GM23248 (cell line): ENCODE measurements around the gene APLP2. TPM values are rescaled to one million over a fixed set of nuclear protein-coding genes. Genes with fewer than 3 reads are reported as not detected.

Experiments used
- DNase-seq: peaks from one replicate; pipeline ENCODE4 v3.0.0-alpha.2; 2015
- H2AFZ ChIP-seq: fragments of 200-600 bp; sonication (generic); 2 replicates; pipeline ENCODE4 v1.6.1; 2016; ENCODE audit warnings: antibody characterized with exemption
- H3F3A ChIP-seq: fragments of 200-600 bp; sonication (generic); 2 replicates; pipeline ENCODE4 v1.6.1; 2016; ENCODE audit warnings: mild to moderate bottlenecking, antibody characterized with exemption, mixed run types; ENCODE audit not compliant: insufficient read depth
- H3K27ac ChIP-seq: fragments of 200-600 bp; sonication (generic); 2 replicates; pipeline ENCODE4 v1.5.1; 2016; ENCODE audit warnings: mild to moderate bottlenecking
- H3K27me3 ChIP-seq: fragments of 200-600 bp; sonication (generic); replicated peaks from 2 replicates; pipeline ENCODE4 v1.6.1; 2016; ENCODE audit warnings: mild to moderate bottlenecking; ENCODE audit not compliant: insufficient read depth
- H3K36me3 ChIP-seq: fragments of 200-600 bp; sonication (generic); 2 replicates; pipeline ENCODE4 v1.6.1; 2016; ENCODE audit warnings: low read depth, mild to moderate bottlenecking
- H3K4me1 ChIP-seq: fragments of 200-600 bp; sonication (generic); 2 replicates; pipeline ENCODE4 v1.6.1; 2016; ENCODE audit warnings: mild to moderate bottlenecking; ENCODE audit not compliant: insufficient read depth
- H3K4me2 ChIP-seq: fragments of 200-600 bp; sonication (generic); one replicate; pipeline ENCODE4 v1.6.1; 2016; ENCODE audit warnings: mild to moderate bottlenecking; ENCODE audit not compliant: unreplicated experiment
- H3K4me3 ChIP-seq: fragments of 200-600 bp; sonication (generic); 2 replicates; pipeline ENCODE4 v1.5.1; 2016; ENCODE audit warnings: mild to moderate bottlenecking
- H3K79me2 ChIP-seq: fragments of 200-600 bp; sonication (generic); 2 replicates; pipeline ENCODE4 v1.6.1; 2016; ENCODE audit warnings: mild to moderate bottlenecking; ENCODE audit not compliant: insufficient read depth
- H3K9ac ChIP-seq: fragments of 200-600 bp; sonication (generic); 2 replicates; pipeline ENCODE4 v1.6.1; 2016; ENCODE audit warnings: mild to moderate bottlenecking
- H3K9me2 ChIP-seq: fragments of 200-600 bp; sonication (generic); 2 replicates; pipeline ENCODE4 v1.6.1; 2016; ENCODE audit warnings: mixed run types, mild to moderate bottlenecking, moderate library complexity; ENCODE audit not compliant: insufficient read depth
- H3K9me3 ChIP-seq: fragments of 200-600 bp; sonication (generic); one replicate; pipeline ENCODE4 v1.6.1; 2017; ENCODE audit warnings: low read depth
- H4K20me1 ChIP-seq: fragments of 200-600 bp; sonication (generic); 2 replicates; pipeline ENCODE4 v1.6.0; 2016; ENCODE audit not compliant: insufficient read depth
- EZH2 ChIP-seq: fragments of 200-600 bp; sonication (generic); IDR thresholded peaks from 2 replicates; pipeline ENCODE4 v1.6.1; 2018; ENCODE audit warnings: antibody characterized with exemption, mild to moderate bottlenecking; ENCODE audit not compliant: insufficient read depth, poor library complexity, severe bottlenecking
- EZH2phosphoT487 ChIP-seq: fragments of 200-600 bp; sonication (generic); IDR thresholded peaks from 2 replicates; pipeline ENCODE4 v1.6.1; 2018; ENCODE audit warnings: antibody characterized with exemption, moderate library complexity, mild to moderate bottlenecking, low read depth; ENCODE audit not compliant: insufficient read depth
- WGBS, 2 experiments: methylation state at CpG; one replicate each; pipeline ENCODE4 v1.1.6; 2015 to 2017; ENCODE audit warnings: low lambda C conversion rate in 2 of 2, low coverage in 1 of 2; ENCODE audit errors: missing lambda C conversion rate in 2 of 2; 5-methylcytosine and 5-hydroxymethylcytosine counted together
- in situ Hi-C: fragments of 300-500 bp; cut with MboI; formaldehyde crosslinking; loops from 2 replicates; pipeline ENCODE4 v1.15.0; 2020
- polyA plus RNA-seq: library from polyadenylated mRNA; unstranded; fragments of >200 nt; fragmentation: Nextera tagmentation; extraction: Ambion mirVana; gene quantifications from 2 replicates; pipeline ENCODE4 v1.2.1, GENCODE V29; 2016
- total RNA-seq: library from RNA; depleted of rRNA; stranded (reverse); fragments of >200 nt; shearing (Covaris generic); gene quantifications from 2 replicates; pipeline ENCODE4 v1.2.3, GENCODE V29; 2014

Gene APLP2
- total and polyA plus RNA-seq, 2 experiments from 2014 or later, result 377 to 390 TPM

DNA sequence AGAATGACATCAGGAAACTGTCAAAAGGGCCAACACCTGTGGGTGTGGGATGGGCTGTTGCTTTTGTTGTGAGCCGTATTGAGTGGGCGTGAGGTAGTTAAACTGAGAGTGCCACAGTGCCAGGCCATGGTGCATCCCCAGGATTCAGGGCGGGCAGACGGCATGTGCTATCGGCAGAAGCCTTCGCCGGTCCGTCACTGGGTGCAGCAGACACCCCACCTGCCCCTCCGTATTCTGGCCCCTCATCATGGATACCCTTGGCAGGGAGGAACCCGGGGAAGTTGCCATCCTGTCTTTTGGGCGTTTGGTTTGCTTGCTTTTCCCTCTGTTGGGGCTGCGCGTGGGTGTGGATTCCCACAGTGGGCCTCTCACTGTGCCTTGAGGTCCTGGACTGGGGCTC is 117.4 kb downstream of the APLP2 start:
- Histone ChIP-seq H3K27ac (no peak overlapping the region), H3K36me3 (no peaks in the 10 kb centered on the region), H3K9me3 (no peaks in the 10 kb centered on the region), H3K9me2 (no peaks in the 10 kb centered on the region), H3K79me2 (no peaks in the 10 kb centered on the region), H2AFZ (no peak overlapping the region), H3K4me2 (no peak overlapping the region), H4K20me1 (no peaks in the 10 kb centered on the region), H3K9ac (no peak overlapping the region), H3K27me3 (peaks cover 9% of the 10 kb centered on the region), H3K4me1 (peaks cover 4% of the 10 kb centered on the region; the same call in 1 of the 2 replicates), H3K4me3 (no peak overlapping the region), H3F3A (no peaks in the 10 kb centered on the region; the same call in 1 of the 2 replicates)
- TF ChIP-seq EZH2phosphoT487, result no peak
- TF ChIP-seq EZH2, result no peak
- in situ Hi-C loops, result no loop called here
- no peak for DNase-seq
- WGBS, 2 experiments, result 92 to 93% methylated on average over 12 to 13 of the region's 13 CpGs

DNA sequence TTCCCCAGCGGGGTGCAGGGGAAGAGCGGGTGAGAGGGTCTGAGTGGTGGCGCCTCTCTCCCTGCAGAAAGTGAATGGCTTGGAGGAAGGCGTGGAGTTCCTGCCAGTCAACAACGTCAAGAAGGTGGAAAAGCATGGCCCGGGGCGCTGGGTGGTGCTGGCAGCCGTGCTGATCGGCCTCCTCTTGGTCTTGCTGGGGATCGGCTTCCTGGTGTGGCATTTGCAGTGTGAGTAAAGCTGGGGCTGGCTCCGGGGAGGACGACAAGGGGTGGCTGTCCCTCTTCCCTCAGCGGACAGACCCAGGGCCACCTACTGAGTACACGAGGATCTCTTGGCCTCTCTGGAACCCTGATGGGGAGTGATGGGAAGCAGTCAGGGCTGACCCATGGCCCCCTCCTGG is 118.4 kb downstream of the APLP2 start:
- H3K4me3 ChIP-seq, result no peak overlapping the region
- H3K9me3 ChIP-seq, result no peaks in the 10 kb centered on the region
- H2AFZ ChIP-seq, result no peak overlapping the region
- H3K27me3 ChIP-seq, result peaks cover 9% of the 10 kb centered on the region
- H3F3A ChIP-seq, result no peaks in the 10 kb centered on the region
- in situ Hi-C loops, result no loop called here
- H3K9me2 ChIP-seq, result no peaks in the 10 kb centered on the region
- WGBS, 2 experiments, result 86 to 89% methylated on average over 14 of the region's 14 CpGs
- H3K27ac ChIP-seq, result no peak overlapping the region
- TF ChIP-seq EZH2phosphoT487, result no peak
- no peak overlapping the region for H3K4me2 ChIP-seq
- DNase-seq, result no peak
- no peaks in the 10 kb centered on the region for H3K79me2 ChIP-seq
- H3K4me1 ChIP-seq, result no peaks in the 10 kb centered on the region
- H3K36me3 ChIP-seq, result no peaks in the 10 kb centered on the region
- no peak overlapping the region for H3K9ac ChIP-seq
- H4K20me1 ChIP-seq, result no peaks in the 10 kb centered on the region

DNA sequence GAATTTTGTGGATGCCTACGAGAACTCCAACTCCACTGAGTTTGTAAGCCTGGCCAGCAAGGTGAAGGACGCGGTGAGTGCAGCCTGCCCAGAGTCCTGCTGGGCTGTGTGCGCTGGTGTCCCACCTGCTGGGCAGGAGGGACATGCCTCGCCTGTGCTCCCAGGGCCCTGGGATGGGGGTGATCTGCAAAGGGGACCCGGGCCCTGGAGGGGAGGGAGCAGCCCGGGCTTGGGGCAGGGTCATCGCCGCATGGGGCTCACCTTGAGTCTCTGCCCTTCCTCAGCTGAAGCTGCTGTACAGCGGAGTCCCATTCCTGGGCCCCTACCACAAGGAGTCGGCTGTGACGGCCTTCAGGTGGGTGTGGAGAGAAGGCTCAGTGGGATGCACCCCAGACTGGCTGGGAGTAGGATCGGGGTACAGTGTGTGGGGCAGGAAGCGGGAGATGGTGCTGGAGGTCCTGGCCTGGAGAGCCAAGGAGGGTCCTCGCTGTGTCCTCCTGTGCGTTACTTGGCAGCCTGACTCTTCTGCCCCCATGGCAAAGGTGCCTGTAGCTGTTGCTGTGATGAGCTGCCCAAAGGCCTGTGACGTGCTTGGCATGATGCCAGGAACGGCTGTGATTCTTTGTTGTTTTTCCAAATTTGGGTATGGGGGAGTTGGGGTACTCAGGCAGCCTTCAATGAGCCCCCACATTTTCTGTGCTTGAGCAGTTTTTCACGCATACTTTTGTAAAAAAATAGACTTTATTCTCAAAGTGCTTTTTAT is 119.1 kb downstream of the APLP2 start:
- WGBS, 2 experiments, result 82 to 84% methylated on average over 18 to 19 of the region's 19 CpGs
- Histone ChIP-seq H3K9ac (no peak overlapping the region), H3K4me1 (no peaks in the 10 kb centered on the region), H2AFZ (no peak overlapping the region), H4K20me1 (no peaks in the 10 kb centered on the region), H3K79me2 (no peaks in the 10 kb centered on the region), H3K27me3 (peaks cover 6% of the 10 kb centered on the region), H3K9me3 (no peaks in the 10 kb centered on the region), H3F3A (no peaks in the 10 kb centered on the region), H3K4me3 (no peak overlapping the region), H3K36me3 (no peaks in the 10 kb centered on the region), H3K27ac (no peak overlapping the region), H3K9me2 (no peaks in the 10 kb centered on the region), H3K4me2 (no peak overlapping the region)
- TF ChIP-seq EZH2, result no peak
- no peak for TF ChIP-seq EZH2phosphoT487
- DNase-seq, result no peak
- in situ Hi-C loops, result no loop called here

DNA sequence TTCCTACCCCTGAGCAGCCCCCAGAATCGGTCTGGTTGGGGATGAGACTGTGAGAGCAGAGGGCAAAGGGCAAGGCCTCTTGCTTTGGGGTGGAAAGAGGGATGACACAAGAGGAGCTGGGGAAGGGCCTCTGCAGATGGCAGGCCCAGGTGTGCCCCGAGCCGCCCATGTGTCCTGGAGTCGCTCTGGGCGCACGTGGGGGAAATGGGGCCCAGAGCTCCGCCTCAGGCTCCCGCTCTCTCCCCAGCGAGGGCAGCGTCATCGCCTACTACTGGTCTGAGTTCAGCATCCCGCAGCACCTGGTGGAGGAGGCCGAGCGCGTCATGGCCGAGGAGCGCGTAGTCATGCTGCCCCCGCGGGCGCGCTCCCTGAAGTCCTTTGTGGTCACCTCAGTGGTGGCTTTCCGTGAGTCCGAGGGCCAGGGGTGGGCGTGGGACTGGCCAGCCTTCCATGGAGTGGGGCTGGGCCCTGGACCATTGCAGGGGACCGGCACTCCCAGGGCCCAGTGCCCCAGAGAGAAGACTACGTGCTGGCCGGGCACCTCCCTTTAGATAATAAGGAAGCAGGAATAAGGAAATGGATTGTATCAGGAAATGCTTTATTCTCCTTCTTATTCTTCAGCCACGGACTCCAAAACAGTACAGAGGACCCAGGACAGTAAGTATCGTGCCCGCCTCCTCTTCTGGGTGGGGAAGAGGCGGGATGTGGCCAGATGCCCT is 120.0 kb downstream of the APLP2 start:
- Histone ChIP-seq H3K27ac (no peak overlapping the region), H3K79me2 (no peaks in the 10 kb centered on the region), H2AFZ (no peak overlapping the region), H3K4me3 (no peak overlapping the region), H3K4me2 (no peak overlapping the region), H3K9me2 (no peaks in the 10 kb centered on the region), H3K27me3 (no peaks in the 10 kb centered on the region; the same call in 1 of the 2 replicates), H3K9ac (no peak overlapping the region), H3F3A (no peaks in the 10 kb centered on the region), H3K9me3 (no peaks in the 10 kb centered on the region), H4K20me1 (no peaks in the 10 kb centered on the region), H3K4me1 (no peaks in the 10 kb centered on the region), H3K36me3 (no peaks in the 10 kb centered on the region)
- WGBS, 2 experiments, result 87 to 91% methylated on average over 28 to 31 of the region's 32 CpGs
- TF ChIP-seq EZH2phosphoT487 (no peak), EZH2 (no peak)
- in situ Hi-C loops, result no loop called here
- DNase-seq, result no peak
